CD1c-positive myeloid dendritic cell (primary cell): ENCODE data around the gene SMPX.

ENCODE experiments used
- DNase-seq: peaks from one replicate; pipeline ENCODE4 v3.0.0-alpha.2; 2016; ENCODE audit errors: extremely low spot score

The SMPX gene

GRCh38 chrX:21744060-21744459, 13.9 kb downstream of the SMPX start:
- DNase-seq: no peak

- no peak for DNase-seq
Observed at GRCh38 chrX:21741869-21742701, 15.8 kb downstream of the SMPX start.

- no peak for DNase-seq
Observed at GRCh38 chrX:21741364-21741763, 16.6 kb downstream of the SMPX start.

- no peak for DNase-seq
Observed at GRCh38 chrX:21740329-21741274, 17.3 kb downstream of the SMPX start.

GRCh38 chrX:21738950-21739287, 19.0 kb downstream of the SMPX start:
- DNase-seq: no peak

GRCh38 chrX:21738210-21738949, 19.5 kb downstream of the SMPX start:
- no peak for DNase-seq

- no peak for DNase-seq
Observed at GRCh38 chrX:21735768-21736127, 22.2 kb downstream of the SMPX start.

GRCh38 chrX:21735038-21735767, 22.7 kb downstream of the SMPX start:
- no peak for DNase-seq

- no peak for DNase-seq
Observed at GRCh38 chrX:21734175-21734574, 23.7 kb downstream of the SMPX start.

GRCh38 chrX:21733705-21734104, 24.2 kb downstream of the SMPX start:
- no peak for DNase-seq

GRCh38 chrX:21730026-21730425, 27.9 kb downstream of the SMPX start:
- DNase-seq: no peak

- DNase-seq: no peak
Observed at GRCh38 chrX:21728276-21728968, 29.5 kb downstream of the SMPX start.

GRCh38 chrX:21725916-21726315, 32.0 kb downstream of the SMPX start:
- no peak for DNase-seq

- DNase-seq: peak; percentile 4
Observed at GRCh38 chrX:21725496-21725895, 32.4 kb downstream of the SMPX start.

GRCh38 chrX:21723814-21724213, 34.1 kb downstream of the SMPX start:
- DNase-seq: no peak

- DNase-seq: no peak
Observed at GRCh38 chrX:21723084-21723483, 34.8 kb downstream of the SMPX start.

GRCh38 chrX:21721195-21721594, 36.7 kb downstream of the SMPX start:
- DNase-seq: no peak

GRCh38 chrX:21718575-21718974, 39.3 kb downstream of the SMPX start:
- DNase-seq: no peak

- no peak for DNase-seq
Observed at GRCh38 chrX:21717802-21718201, 40.1 kb downstream of the SMPX start.

GRCh38 chrX:21715825-21716224, 42.1 kb downstream of the SMPX start:
- DNase-seq: no peak

- no peak for DNase-seq
Observed at GRCh38 chrX:21715337-21715736, 42.6 kb downstream of the SMPX start.
